Stimulated activated CD8-positive, alpha-beta memory T cell treated with anti-CD3 and anti-CD28 coated beads, Interleukin-15, amount 100 ng/mL, for 1 hour (primary cell): Measurements from ENCODE around the gene ANKRD20A1.
"Not testable (repeated sequence)": the region's sequence is repeated elsewhere in the genome, so short reads cannot be mapped to it uniquely, and the experiment has no call there.

Experiments
- DNase-seq: peaks from one replicate; pipeline ENCODE4 v3.0.0-alpha.2; 2020; ENCODE audit warnings: low read depth

Gene ANKRD20A1

DNA sequence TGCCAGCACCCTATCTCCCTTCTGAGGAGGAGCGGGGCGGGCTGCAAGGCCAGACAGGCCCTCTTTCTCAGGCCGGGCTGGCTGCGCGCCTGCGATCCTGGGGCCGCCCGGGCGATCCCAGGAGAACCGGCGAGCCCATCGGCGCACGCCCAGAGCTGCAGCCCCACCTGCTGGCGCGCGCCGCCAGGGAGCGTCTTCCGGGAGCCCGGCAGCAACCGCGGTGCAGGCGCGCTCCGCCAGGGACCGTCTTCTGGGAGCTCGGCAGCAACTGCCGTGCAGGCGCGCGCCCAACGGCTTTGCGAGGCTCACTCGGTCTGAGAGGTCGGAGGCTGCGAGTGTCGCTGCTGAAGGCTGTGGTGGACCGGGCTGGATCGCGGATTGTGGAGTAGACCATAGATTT lies at the start of gene ANKRD20A1:
TSS of gene ANKRD20A1 (plus strand) at position 61 of the 400 bp plus-strand sequence. CDS start 496 bp downstream, outside the sequence.
- DNase-seq = not testable (repeated sequence)

DNA sequence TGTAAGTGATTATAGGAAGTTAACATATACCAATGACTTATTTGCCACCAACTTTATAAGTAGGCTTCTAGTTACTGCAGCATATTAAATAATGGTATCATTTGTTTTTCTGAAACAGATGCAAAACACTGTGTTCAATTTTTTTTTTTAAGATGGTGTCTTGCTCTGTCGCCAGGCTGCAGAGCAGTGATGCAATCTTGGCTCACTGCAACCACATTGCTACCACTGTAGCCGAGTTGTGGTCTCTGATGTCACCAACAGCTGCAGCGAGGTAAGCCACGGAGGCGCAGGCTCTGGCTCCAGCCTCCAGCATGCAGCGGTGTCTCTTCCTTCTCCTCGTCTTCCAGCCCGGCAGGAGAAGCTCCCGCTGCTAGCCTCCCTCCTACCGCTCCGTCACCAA lies 26.6 kb upstream of the ANKRD20A1 start:
- DNase-seq = not testable (repeated sequence)
